ENCODE data around the gene MYH7.
"Not testable (repeated sequence)": the region's sequence is repeated elsewhere in the genome, so short reads cannot be mapped to it uniquely, and the experiment has no call there.

The MYH7 gene

GRCh38 chr14:23425169-23425568 is 10.3 kb downstream of the MYH7 start:
- no peak for TF ChIP-seq CTCF (IDR thresholded peaks at IDR 0.05; ENCODE audit: insufficient read depth, low read length)
- TF ChIP-seq GABPA (IDR thresholded peaks at IDR 0.05; ENCODE audit: low read depth), result no peak
- no peak for TF ChIP-seq SPI1 (IDR thresholded peaks at IDR 0.05; ENCODE audit: borderline replicate concordance, low read depth)
- TF ChIP-seq POLR2AphosphoS5 (IDR thresholded peaks at IDR 0.05; ENCODE audit: low read depth), result no peak
- no peak for TF ChIP-seq REST (IDR thresholded peaks at IDR 0.05; ENCODE audit: insufficient replicate concordance, low read depth)
- Histone ChIP-seq H3K27ac (replicated peaks) (no peak overlapping the region), H3K4me3 (replicated peaks; ENCODE audit: insufficient read depth, low read length) (no peak overlapping the region), H3K27me3 (ENCODE audit: insufficient read depth, poor library complexity, severe bottlenecking) (peaks cover 2% of the 10 kb centered on the region)
- DNase-seq (ENCODE audit: low read depth in 1 of 2, low spot score in 1 of 2), result no peak

- DNase-seq (ENCODE audit: low read depth in 1 of 2, low spot score in 1 of 2), result no peak
- Histone ChIP-seq H3K4me3 (replicated peaks; ENCODE audit: insufficient read depth, low read length) (no peak overlapping the region), H3K27ac (replicated peaks) (no peak overlapping the region), H3K27me3 (ENCODE audit: insufficient read depth, poor library complexity, severe bottlenecking) (peaks cover 2% of the 10 kb centered on the region)
- TF ChIP-seq GABPA (IDR thresholded peaks at IDR 0.05; ENCODE audit: low read depth) (no peak), REST (IDR thresholded peaks at IDR 0.05; ENCODE audit: insufficient replicate concordance, low read depth) (no peak), CTCF (IDR thresholded peaks at IDR 0.05; ENCODE audit: insufficient read depth, low read length) (no peak), SPI1 (IDR thresholded peaks at IDR 0.05; ENCODE audit: borderline replicate concordance, low read depth) (no peak), POLR2AphosphoS5 (IDR thresholded peaks at IDR 0.05; ENCODE audit: low read depth) (no peak)
Measured at GRCh38 chr14:23423657-23424056, 11.8 kb downstream of the MYH7 start.

GRCh38 chr14:23421594-23421993 is 13.9 kb downstream of the MYH7 start:
- H3K27me3 ChIP-seq (ENCODE audit: insufficient read depth, poor library complexity, severe bottlenecking), result peaks cover 2% of the 10 kb centered on the region
- H3K4me3 ChIP-seq (replicated peaks; ENCODE audit: insufficient read depth, low read length), result no peak overlapping the region
- no peak overlapping the region for H3K27ac ChIP-seq (replicated peaks)
- TF ChIP-seq SPI1 (IDR thresholded peaks at IDR 0.05; ENCODE audit: borderline replicate concordance, low read depth), result no peak
- TF ChIP-seq GABPA (IDR thresholded peaks at IDR 0.05; ENCODE audit: low read depth), result no peak
- no peak for TF ChIP-seq POLR2AphosphoS5 (IDR thresholded peaks at IDR 0.05; ENCODE audit: low read depth)
- no peak for TF ChIP-seq REST (IDR thresholded peaks at IDR 0.05; ENCODE audit: insufficient replicate concordance, low read depth)
- DNase-seq (ENCODE audit: low read depth in 1 of 2, low spot score in 1 of 2), result no peak

GRCh38 chr14:23419646-23420045 is 15.8 kb downstream of the MYH7 start:
- not testable (repeated sequence) for H3K27ac ChIP-seq (replicated peaks); H3K27me3 ChIP-seq (ENCODE audit: insufficient read depth, poor library complexity, severe bottlenecking); DNase-seq (ENCODE audit: low read depth in 1 of 2, low spot score in 1 of 2); H3K4me3 ChIP-seq (replicated peaks; ENCODE audit: insufficient read depth, low read length)

Measured in HL-60 (cell line).